ENCODE data around the gene THOC5. TPM values are rescaled to one million over a fixed set of nuclear protein-coding genes. Genes with fewer than 3 reads are reported as not detected.

Gene THOC5
- polyA plus RNA-seq, 1 of the 3 experiments (the other 2 are of a cell fraction): 95.9 TPM

DNA sequence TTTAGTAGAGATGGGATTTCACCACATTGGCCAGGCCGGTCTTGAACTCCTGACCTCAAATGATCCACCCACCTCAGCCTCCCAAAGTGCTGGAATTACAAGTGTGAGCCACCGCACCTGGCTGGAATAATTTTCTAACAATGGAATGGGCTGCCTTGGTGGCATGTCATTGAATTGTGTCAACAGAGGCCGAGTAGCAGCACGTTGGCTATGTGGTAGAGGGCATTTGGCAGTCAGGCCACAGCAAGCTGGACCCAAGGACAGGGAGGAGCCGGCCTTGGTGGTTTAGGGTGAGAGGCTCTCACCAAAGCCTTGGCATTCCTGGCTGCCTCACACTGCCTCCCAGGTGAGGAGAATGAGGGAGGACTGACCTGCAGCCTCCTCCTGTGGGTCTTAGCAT is 31.4 kb upstream of the THOC5 start:
- H2AFZ ChIP-seq (ENCODE audit: low read depth): no peak overlapping the region
- H3K9me2 ChIP-seq: no peaks in the 10 kb centered on the region
- H3K9ac ChIP-seq: no peak overlapping the region
- H4K20me1 ChIP-seq (ENCODE audit: insufficient read depth): no peaks in the 10 kb centered on the region
- no peak overlapping the region for H3K4me2 ChIP-seq
- no peaks in the 10 kb centered on the region for H3K36me3 ChIP-seq (replicated peaks in 1 of 2; ENCODE audit: control insufficient read depth in 1 of 2, insufficient read depth in 2 of 2, low read length in 1 of 2)
- peaks cover 12% of the 10 kb centered on the region for H3F3A ChIP-seq (replicated peaks; ENCODE audit: insufficient read depth)
- DNase-seq: no peak
- POLR2A ChIA-PET: no interaction called here
- no peaks in the 10 kb centered on the region for H3K27me3 ChIP-seq (ENCODE audit: insufficient read depth)
- CTCF ChIA-PET: no interaction called here
- H3K4me1 ChIP-seq (ENCODE audit: control insufficient read depth in 1 of 2, insufficient read depth in 2 of 2, low read depth in 1 of 2, low read length in 1 of 2): peaks cover 0 to 3% of the 10 kb centered on the region in 2 experiments; a peak in 1 of 4 replicates
- 95% methylated on average over 5 of the region's 5 CpGs for WGBS (ENCODE audit: low lambda C conversion rate)
- no peaks in the 10 kb centered on the region for H3K9me3 ChIP-seq
- H3K4me3 ChIP-seq (ENCODE audit: low read depth in 2 of 2, low read length in 1 of 2): no peak overlapping the region
- TF ChIP-seq SIN3A (IDR thresholded peaks at IDR 0.05; ENCODE audit: borderline replicate concordance, low read depth, low read length) (no peak), RCOR1 (IDR thresholded peaks at IDR 0.05; ENCODE audit: low read length) (no peak), MXI1 (IDR thresholded peaks at IDR 0.05; ENCODE audit: low read depth, low read length) (no peak), TEAD4 (IDR thresholded peaks at IDR 0.05; ENCODE audit: borderline replicate concordance, insufficient read depth) (no peak), MEF2A (IDR thresholded peaks at IDR 0.05; ENCODE audit: borderline replicate concordance, low read depth) (no peak), RFX5 (IDR thresholded peaks at IDR 0.05; ENCODE audit: low read length) (no peak), EZH2phosphoT487 (IDR thresholded peaks at IDR 0.05; ENCODE audit: borderline replicate concordance, low read depth) (no peak), TAF1 (IDR thresholded peaks at IDR 0.05; ENCODE audit: borderline replicate concordance, low read depth, low read length) (no peak), GABPA (IDR thresholded peaks at IDR 0.05; ENCODE audit: low read depth) (no peak), FOSL2 (IDR thresholded peaks at IDR 0.05; ENCODE audit: borderline replicate concordance, low read depth) (no peak), YY1 (IDR thresholded peaks at IDR 0.05; ENCODE audit: low read depth) (no peak)
- TF ChIP-seq, protein P1, sequence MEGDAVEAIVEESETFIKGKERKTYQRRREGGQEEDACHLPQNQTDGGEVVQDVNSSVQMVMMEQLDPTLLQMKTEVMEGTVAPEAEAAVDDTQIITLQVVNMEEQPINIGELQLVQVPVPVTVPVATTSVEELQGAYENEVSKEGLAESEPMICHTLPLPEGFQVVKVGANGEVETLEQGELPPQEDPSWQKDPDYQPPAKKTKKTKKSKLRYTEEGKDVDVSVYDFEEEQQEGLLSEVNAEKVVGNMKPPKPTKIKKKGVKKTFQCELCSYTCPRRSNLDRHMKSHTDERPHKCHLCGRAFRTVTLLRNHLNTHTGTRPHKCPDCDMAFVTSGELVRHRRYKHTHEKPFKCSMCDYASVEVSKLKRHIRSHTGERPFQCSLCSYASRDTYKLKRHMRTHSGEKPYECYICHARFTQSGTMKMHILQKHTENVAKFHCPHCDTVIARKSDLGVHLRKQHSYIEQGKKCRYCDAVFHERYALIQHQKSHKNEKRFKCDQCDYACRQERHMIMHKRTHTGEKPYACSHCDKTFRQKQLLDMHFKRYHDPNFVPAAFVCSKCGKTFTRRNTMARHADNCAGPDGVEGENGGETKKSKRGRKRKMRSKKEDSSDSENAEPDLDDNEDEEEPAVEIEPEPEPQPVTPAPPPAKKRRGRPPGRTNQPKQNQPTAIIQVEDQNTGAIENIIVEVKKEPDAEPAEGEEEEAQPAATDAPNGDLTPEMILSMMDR (IDR thresholded peaks at IDR 0.05): no peak
- TF ChIP-seq, protein P2, sequence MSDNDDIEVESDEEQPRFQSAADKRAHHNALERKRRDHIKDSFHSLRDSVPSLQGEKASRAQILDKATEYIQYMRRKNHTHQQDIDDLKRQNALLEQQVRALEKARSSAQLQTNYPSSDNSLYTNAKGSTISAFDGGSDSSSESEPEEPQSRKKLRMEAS (IDR thresholded peaks at IDR 0.05; ENCODE audit: low read depth): no peak
- TF ChIP-seq, protein P3, sequence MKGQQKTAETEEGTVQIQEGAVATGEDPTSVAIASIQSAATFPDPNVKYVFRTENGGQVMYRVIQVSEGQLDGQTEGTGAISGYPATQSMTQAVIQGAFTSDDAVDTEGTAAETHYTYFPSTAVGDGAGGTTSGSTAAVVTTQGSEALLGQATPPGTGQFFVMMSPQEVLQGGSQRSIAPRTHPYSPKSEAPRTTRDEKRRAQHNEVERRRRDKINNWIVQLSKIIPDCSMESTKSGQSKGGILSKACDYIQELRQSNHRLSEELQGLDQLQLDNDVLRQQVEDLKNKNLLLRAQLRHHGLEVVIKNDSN (IDR thresholded peaks at IDR 0.05; ENCODE audit: borderline replicate concordance, low read depth): no peak
- TF ChIP-seq, protein P4, sequence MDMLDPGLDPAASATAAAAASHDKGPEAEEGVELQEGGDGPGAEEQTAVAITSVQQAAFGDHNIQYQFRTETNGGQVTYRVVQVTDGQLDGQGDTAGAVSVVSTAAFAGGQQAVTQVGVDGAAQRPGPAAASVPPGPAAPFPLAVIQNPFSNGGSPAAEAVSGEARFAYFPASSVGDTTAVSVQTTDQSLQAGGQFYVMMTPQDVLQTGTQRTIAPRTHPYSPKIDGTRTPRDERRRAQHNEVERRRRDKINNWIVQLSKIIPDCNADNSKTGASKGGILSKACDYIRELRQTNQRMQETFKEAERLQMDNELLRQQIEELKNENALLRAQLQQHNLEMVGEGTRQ (IDR thresholded peaks at IDR 0.05; ENCODE audit: borderline replicate concordance, low read depth, low read length): no peak
- no peak overlapping the region for H3K27ac ChIP-seq (ENCODE audit: low read depth in 2 of 2, low read length in 1 of 2)
- peaks cover 7% of the 10 kb centered on the region; the same call in 1 of the 2 replicates for H3K79me2 ChIP-seq (ENCODE audit: insufficient read depth)
